ENCODE measurements around the gene DGKQ.
A peak's percentile ranks its signal among the peaks of the same experiment; 100 is the strongest.
"Not testable (repeated sequence)": the region's sequence is repeated elsewhere in the genome, so short reads cannot be mapped to it uniquely, and the experiment has no call there.

DGKQ gene

DNA sequence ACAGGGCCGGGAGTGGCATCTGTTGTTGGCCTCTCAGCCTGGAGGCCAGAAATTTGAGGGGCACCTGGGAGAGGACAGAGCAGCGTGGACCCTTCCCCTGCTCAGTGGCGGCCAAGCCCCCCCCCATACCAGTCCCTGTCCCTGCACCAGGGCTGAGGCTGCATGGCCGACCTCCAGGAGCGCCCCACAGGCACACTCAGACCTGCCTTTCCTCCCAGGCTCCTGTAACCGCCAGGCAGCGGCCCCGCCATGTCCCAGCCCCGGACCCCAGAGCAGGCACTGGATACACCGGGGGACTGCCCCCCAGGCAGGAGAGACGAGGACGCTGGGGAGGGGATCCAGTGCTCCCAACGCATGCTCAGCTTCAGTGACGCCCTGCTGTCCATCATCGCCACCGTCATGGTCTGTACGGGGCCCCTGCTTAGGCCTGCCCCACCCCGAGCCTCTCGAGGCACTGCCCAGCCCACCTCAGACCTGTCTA is 25.8 kb downstream of the DGKQ start:
- no peak for DNase-seq

DNA sequence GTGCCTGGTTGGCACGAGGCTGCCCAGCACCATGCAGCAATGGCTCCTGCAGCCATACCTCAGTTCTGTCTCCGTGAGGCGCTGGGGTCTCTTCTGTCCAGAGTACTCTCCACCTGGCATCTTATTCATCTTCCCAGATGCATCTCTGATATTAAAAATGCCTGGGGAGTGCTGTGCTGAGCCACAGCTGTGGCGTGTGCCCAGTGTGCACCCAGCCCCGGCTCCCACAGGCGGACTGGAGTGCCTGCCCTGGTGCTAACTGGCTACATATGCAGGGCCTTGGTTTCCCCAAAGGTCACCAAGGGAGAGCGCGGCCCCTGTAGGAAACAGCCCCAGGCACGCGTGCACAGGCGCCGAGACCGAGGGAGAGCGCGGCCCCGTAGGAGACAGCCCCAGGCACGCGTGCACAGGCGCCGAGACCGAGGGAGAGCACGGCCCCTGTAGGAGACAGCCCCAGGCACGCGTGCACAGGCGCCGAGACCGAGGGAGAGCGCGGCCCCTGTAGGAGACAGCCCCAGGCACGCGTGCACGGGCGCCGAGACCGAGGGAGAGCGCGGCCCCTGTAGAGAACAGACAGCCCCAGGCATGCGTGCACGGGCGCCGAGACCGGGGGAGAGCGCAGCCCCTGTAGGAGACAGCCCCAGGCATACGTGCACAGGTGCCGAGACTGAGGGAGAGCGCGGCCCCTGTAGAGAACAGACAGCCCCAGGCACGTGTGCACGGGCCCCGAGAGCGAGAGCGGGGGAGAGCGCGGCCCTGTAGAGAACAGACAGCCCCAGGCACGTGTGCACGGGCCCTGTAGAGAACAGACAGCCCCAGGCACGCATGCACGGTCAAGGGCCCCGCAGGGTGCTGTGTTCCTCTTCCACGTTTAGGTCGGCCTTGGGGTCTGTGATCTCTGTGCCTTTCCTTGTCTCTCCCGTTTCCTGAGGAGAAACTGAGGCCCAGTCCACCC is 26.6 kb downstream of the DGKQ start:
- no peak for DNase-seq

DNA sequence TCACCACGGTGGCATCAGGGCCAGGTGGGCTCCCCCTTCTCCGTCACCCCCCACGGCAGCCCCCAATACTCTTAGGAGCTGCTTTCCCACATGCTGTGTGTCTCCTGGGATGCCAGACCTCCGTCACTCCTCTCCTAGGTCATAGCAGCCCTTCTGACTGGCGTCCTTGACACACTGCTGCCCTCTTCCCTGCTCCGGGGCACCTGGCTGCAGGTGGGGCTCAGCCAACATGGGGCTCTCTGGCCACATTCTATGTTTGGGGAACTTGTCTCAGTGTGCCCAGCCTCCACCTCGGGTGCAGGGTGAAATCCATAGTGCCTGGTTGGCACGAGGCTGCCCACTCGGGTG is 27.3 kb downstream of the DGKQ start:
- DNase-seq: no peak

DNA sequence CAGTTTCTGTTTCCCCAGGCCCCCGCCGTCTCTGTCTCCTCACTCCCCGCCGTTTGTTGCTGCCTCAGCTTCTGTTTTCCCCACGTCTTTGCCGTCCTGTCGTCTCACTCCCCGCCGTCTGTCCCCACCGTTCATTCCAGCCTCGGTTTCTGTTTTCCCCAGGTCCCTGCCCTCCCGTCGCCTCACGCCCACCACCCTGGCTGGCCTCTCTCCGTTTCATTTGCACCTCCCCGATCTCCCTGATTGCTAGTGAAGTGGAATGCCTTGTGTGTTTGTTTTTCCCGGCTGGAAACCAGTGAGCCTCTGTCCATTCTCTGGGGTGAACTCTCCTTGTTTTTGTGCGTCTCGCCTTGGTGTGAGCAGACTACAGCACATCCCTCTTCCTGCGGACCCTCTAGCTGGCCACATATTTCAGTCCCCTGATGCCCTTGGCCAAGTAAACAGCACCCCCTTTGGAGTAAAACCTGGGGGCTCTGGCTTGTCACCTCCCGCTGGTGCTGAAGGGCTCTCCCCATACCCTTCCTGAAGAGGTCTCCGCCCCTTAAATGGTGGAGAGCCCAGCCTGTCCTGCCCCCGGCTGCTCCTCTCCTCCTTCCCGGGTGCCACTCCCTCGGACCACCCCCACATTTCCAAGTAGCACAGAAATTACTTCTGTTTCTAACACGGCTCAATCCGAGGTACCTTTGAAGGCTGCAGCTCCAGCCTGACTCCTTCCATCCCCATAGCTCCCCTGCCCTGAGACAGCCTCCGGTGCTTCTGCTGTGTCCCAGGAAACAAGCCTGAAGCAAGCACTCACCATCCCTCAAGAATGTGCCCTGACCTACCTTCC is 27.9 kb downstream of the DGKQ start:
- no peak for DNase-seq

DNA sequence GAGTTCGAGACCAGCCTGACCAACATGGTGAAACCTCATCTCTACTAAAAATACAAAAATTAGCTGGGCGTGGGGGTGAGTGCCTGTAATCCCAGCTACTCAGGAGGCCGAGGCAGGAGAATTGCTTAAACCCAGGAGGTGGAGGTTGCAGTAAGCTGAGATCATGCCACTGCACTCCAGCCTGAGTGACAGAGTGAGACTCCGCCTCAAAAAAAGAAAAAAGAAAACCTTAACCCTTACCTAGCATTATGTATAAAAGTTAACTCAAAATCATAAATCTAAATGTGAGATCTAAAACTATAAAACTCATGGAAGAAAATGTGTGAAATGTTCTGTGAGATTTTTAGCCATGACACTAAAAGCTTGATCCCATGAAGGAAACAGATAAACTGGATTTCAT is 33.9 kb downstream of the DGKQ start:
- DNase-seq: not testable (repeated sequence)

DNA sequence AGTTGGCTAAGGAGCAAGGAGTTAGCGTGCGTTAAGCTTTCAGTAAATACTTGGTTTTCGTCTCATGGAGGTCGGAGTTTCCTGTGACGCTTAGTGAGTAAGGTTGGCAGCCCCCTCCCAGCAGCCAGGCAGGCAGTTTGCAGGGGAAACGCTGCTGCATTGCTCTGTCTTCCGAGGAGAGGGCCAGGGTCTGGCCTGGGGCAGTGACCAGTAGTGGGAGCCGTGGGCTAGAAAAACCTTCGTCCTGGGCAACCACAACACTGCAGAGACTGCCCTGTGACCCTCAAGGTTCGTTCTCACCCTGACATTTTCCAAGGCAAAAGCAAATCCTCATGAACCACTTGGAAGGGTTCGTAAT is 40.7 kb downstream of the DGKQ start:
- no peak for DNase-seq

DNA sequence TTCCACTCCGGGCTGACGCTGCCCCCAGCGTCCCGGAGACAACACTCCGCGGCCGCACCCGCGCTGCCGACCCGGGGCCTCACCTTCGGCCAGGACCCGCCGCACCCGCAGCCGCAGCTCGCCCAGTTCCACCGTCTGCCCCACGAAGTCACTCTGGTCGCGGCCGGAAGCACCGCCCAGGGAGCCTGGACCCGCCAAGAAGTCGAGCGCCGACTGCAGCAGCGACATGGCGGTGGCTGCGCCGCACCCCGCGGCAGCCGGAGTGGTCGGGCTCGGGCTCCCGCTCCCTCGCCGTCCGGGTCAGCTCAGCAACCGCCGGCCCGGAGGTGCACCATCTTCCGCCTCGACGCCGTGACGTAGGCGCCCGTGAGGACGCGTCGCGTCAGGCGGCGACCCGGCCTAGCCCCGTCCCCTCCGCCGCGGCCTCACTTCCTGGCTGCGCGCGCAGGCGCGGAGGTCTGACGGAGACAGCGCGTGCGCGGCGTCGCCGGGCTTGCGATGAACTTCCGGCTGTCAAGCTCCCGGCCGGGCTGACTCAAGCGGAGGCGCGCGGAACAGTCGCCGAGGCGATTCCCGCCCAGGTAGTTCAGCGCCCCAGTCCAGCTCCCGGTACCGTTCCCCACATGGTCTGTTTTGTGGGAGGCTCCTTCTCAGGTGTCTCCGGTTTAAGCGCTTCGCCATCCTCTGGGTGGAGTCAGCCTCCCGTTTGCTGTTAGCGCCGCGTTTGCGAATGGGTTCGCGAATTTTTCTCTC is 41.2 kb downstream of the DGKQ start, which contains the start of the genes GAK and TMEM175:
GAK (minus strand) TSS at position 357 of the 753 bp plus-strand sequence; CDS start at position 228, 129 bp downstream.
TMEM175 (plus strand) TSS at position 501 of the 753 bp plus-strand sequence. CDS start 15,280 bp downstream, outside the sequence.
- DNase-seq: peak; percentile 96

DNA sequence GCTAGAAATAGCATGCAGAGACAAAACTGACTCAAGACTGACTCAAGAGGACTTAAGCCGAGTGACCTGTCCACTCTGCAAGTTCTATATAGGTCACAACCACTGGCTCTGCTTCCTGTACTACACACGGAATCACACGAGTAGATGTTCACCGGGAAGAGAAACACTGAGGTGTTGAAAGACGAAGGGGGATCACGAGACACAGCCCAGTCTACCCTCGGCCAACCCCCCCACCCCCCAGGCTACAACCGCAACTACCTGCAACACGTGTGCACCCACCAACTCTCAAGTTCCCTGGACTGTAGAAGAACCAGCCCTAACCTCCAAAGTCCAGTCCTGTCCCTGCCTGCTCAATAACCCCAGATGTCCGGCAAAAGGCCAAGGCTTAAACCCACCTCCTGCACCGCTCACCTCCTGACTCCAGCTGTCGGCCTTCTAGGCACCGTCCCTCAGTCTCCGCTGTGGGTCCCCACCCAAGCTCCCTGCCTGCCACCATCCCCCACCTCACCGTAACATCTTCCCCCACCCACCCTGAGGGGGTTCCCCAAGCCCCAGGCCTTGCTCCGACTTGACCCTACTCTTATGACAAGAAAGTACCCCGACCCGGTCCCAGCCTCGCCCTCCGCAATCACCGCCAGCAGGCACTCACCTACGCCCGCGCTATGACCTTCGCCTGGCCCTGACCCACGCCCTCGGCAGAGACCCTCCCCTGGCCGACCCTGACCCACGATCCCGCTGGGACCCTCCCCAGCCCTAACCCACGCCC is 42.0 kb downstream of the DGKQ start:
- peak; percentile 16 for DNase-seq

DNA sequence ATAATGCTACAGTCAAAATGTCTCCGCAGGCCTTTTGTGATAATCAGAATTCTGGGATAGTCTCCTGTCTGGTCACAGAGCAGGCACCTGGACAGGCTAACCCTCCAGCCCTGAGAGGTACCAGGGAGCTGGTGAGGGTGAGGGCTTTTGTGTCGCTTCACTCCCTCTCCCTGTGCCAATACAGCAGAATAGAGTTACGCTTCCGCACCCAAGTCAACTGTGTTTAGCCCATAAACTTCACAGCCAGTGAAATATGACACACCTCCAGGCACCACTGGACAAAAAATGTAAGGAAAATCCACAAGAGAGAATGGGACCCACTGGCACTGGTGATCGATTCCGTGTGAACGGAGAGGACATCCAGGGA is 42.6 kb downstream of the DGKQ start:
- DNase-seq: no peak

DNA sequence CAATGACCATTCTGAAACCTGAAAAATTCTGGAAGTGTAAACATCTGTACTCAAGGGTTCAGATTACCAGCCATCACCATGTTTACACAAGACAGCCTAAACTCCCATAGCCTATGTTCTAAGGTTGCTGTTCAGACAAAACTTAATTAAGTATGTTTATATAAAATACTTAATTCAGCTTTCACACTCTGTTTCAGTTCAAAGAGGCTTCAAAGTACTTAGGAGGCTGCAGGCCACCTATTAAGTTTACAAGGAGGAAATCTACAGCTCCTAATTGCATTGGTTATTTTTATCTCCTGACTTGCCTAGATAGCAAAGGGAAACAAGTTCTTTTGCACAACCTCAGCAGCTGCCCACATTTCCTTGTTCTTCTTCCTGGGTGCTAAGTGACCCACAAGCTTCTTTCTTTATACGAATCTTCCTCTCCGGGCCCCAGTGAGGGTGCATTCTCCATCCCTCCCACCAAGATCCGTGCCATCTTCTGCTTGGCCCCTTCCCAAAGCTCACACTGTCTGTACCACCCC is 43.3 kb downstream of the DGKQ start:
- no peak for DNase-seq

DNA sequence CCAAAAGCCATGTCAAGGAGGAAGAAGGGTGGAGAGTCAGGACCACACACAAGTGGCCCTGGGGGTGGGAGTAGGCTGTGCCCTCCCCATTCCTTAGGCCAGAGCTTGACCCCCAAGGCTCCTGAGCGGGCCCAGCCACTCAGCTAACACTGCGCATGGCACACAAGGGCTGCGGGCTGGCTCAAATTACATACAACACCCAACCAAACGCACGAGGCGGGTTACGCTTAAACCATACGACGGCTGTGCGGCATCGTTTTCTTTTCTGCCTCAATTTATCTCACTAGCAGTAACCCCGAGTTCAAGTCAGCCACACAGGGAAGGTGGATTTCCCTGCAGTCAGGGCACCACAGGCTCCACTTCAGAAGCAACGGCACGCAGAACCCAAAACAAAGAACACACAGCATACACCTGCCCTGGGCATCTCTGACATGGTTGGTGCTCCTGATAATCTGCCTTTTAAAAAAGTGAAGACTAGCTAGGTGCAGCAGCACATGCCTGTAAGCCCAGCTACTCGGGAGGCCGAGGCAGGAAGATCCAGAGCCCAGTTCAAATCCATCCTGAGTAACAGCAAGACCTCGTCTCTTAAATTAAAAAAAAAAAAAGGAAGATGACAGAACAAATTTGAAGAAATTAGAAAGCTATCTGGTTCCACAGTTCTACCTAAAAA is 44.1 kb downstream of the DGKQ start:
- no peak for DNase-seq

DNA sequence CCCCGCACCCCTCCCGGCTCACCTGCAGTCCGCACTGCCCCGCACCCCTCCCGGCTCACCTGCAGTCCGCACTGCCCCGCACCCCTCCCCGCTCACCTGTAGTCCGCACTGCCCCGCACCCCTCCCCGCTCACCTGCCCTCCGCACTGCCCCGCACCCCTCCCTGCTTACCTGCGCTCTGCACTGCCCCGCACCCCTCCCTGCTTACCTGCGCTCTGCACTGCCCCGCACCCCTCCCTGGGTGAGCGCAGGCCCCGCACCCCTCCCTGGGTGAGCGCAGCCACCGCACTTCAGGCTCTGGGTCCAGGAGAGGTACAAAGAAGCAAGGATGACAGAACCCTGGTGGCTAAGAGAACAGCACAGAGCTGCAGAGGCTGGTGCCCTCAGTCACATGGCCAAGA is 45.8 kb downstream of the DGKQ start:
- DNase-seq: not testable (repeated sequence)

DNA sequence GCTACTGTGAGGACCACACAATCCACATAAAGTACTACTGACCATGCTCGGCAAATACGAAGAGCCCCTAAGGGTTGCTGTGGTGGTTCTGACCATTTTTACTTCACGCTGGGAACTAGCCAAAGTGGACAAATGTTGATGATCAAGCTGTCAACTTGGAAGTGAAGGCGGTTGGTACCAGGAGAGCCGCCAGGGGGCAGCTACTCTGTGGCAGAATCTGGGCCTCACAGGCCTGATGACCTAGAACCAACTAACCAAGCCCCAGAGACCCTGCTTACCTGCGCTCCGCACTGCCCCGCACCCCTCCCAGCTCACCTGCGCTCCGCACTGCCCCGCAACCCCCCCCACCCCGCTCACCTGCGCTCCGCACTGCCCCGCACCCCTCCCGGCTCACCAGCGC is 46.8 kb downstream of the DGKQ start:
- DNase-seq: no peak

DNA sequence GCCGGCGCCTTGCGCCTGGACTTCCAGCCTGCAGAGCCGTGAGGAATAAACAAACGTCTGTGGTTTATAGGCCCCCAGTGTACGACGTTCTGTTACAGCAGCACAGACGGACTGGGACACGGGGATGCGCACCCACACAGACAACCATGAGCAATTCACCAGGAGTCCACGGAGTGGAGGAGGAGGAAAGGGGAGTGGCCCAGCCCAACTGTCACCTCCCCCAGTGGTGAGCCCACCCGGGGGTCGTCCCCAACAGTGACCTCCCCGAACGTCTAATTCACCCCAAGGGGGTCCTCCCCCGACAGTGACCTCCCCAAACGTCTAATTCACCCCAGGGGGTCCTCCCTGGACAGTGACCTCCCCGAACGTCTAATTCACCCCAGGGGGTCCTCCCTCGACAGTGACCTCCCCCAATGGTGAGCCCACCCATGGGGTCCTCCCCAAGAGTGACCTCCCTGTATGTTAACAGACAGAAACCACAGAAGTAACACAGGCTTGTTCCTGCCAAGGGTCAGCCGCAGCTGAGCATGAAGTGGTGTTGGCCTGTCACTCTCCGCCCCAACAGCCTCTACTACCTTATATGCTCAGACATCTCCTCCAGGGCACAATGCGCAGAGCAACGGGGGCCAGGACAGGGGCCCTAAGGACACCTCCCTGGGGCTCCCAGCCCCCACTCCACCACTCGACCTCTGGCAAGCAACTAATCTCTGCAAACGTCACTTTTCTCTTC is 47.4 kb downstream of the DGKQ start:
- no peak for DNase-seq

DNA sequence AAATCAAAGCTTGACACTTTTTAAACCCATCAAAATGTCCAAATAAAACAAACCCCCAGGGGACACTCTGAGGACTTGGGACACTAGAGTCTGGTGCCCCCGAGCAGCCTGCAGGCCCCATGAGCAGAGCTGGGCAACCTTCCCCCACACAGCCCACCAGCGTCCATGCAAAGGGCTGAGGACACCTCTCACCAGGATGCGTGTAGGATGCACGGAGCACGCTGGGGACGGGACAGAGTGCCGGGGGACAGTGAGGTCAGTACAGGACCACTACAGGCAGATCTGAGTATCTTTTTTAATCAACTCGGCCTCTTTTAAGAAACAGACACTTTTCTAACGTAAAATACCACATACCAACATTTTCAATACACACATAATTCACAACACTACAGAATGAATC is 48.2 kb downstream of the DGKQ start:
- DNase-seq: no peak

DNA sequence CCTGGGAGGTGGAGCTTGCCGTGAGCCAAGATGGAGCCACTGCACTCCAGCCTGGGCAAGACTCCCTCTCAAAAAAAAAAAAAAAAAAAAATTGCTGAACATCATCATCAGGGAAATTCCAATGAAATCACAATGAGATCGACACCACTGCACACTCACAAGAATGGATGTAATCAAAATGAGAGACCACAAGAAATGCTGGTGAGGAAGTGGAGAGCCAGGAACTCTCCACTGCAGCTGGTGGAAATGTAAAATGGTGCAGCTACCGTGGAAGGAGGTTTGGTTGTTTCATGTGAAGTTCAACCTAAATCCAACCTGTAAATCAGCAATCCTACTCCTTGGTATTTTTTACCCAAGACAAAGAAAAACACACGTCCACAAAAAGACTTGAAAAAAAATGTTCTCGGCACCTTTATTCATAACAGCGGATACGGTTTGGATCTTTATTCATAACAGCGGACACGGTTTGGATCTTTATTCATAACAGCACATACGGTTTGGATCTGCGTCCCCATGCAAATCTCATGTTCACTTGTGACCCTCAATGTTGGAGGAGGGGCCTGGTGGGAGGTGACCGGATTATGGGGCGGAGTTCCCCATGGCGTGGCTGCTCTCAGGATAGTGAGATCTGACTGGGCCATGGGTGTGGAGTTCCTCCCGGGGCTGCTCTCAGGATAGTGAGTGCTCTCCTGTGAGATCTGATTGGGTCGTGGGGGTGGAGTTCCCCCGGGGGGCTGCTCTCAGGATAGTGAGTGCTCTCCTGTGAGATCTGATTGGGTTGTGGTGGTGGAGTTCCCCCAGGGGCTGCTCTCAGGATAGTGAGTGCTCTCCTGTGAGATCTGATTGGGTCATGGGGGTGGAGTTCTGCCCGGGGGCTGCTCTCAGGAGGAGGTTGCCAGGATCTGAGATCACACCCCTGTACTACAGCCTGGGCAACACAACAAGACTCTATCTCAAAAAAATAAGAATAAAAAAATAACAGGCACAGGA is 49.0 kb downstream of the DGKQ start:
- DNase-seq: peak; percentile 44

DNA sequence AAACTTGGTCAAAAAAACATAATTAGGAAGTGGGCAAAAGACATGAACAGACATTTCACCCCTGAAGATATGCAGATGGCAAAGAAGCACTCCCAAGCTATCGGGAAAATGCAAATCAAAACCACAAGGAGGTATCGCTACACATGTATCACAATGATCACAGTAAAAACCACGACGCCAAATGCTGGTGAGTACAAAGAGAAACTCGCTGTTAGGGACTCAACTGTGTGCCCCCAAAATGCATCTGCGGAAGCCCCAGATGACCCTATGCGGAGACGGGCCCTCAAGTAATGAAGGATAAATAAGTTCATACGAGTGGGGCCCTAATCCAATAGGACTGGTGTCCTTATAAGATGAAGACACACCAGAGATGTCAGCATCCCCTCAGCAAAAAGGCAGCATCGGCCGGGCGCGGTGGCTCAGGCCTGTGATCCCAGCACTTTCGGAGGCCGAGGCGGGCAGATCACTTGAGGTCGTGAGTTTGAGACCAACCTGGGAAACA is 51.5 kb downstream of the DGKQ start:
- DNase-seq: no peak

DNA sequence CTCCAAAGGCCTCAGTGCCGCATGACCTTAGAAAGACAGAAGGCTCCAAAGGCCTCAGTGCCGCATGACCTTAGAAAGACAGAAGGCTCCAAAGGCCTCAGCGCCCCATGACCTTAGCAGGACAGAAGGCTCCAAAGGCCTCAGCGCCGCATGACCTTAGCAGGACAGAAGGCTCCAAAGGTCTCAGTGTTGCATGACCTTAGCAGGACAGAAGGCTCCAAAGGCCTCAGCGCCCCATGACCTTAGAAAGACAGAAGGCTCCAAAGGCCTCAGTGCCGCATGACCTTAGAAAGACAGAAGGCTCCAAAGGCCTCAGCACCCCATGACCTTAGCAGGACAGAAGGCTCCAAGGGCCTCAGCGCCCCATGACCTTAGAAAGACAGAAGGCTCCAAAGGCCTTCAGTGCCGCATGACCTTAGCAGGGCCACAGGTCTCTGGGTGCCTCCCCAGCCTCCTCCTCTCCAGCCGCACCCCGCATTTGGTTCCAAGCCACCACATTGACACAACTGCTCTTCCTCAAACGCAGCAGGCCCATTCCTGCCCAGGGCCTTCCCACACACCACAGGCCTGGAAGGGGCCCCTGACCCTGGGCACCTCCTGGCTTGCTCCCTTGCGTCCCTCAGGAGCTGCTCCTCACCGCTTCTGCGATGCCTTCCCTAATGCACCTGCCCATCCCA is 54.2 kb downstream of the DGKQ start:
- not testable (repeated sequence) for DNase-seq

All from stimulated activated CD4-positive, alpha-beta T cell treated with anti-CD3 and anti-CD28 coated beads, Interleukin-1b, Interleukin-23, amount 100 ng/mL, for 48 hours (primary cell).